ENCODE measurements around the gene P4HA3. TPM values are rescaled to one million over a fixed set of nuclear protein-coding genes. Genes with fewer than 3 reads are reported as not detected.
A peak's percentile ranks its signal among the peaks of the same experiment; 100 is the strongest.
"Not testable (repeated sequence)": the region's sequence is repeated elsewhere in the genome, so short reads cannot be mapped to it uniquely, and the experiment has no call there.

The P4HA3 gene
- total RNA-seq = not detected

DNA sequence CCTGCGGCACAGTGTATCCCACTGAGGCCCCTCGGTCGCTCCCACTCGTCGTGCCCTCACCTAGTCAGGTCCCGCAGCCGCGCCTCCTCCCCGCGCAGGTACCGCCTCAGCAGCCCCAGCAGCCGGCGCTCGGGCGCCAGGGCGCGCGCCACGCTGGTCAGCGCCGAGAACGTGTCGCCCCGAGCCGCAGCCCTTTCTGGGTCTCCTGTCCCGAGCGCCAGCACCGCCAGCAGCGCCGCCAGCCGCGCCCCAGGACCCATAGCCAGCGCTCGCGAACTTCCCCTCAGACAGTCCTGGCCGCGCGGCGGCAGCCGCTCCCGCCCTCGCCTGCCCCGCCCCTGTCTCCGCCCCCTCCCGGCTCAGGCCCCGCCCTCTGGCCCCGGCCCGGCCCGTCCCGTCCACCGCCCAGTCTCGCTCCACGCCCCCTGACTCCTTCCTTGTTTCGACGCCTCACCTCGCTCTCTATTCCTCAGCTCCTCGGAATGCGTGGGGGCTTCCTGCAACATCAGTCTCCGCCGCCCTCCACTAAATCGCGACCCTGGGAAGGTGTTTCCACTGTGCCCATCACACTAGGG lies at the start of gene P4HA3:
Gene P4HA3 (minus strand): TSS at position 289 of the 575 bp plus-strand sequence. CDS start 29 bp downstream, at position 260.
- DNase-seq (ENCODE audit: low spot score in 2 of 2) = peak in 1 of 2 donors; percentile 62
- peaks cover 0 to 1% of the 10 kb centered on the region in 2 donors for H3K36me3 Mint-ChIP-seq
- peak; percentile 93 to 97 for ATAC-seq
- H3K9me3 Mint-ChIP-seq = peaks cover under 1 to 3% of the 10 kb centered on the region in 2 donors
- no peak within 1 kb of the TSS for H3K27ac Mint-ChIP-seq

DNA sequence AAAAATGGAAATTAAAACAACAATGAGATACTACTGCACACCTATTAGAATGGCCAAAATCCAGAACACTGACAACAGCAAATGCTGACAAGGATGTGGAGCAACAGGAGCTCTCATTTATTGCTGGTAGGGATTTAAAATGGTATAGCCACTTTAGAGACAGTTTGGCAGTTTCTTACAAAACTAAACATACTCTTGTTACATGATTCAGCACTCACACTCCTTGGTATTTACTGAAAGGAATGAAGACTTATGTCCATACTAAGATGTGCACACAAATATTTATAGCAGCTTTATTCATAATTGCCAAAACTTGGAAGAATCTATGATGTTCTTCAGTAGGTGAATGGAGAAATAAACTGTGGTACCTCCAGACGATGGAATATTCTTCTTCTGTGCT lies 46.0 kb upstream of the P4HA3 start:
- Mint-ChIP-seq H3K27ac (no peak overlapping the region), H3K9me3 (no peaks in the 10 kb centered on the region), H3K36me3 (peaks cover 25 to 30% of the 10 kb centered on the region in 2 donors)
- ATAC-seq (no peak), DNase-seq (ENCODE audit: low spot score in 2 of 2) (no peak)

DNA sequence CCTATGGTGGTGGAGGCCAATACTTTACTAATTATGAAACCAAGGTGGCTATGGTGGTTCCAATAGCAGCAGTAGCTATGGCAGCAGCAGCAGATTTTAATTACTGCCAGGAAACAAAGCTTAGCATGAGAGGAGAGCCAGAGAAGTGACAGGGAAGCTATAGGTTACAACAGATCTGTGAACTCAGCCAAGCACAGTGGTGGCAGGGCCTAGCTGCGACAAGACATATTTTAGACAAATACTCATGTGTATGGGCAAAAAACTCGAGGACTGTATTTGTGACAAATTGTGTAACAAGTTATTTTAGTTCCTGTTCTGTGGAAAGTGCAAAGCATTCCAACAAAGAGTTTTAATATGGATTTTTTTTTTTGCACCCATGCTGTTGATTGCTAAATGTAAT lies 44.2 kb upstream of the P4HA3 start:
- Mint-ChIP-seq H3K27ac (peak overlapping the region in 1 of 2 donors; percentile 36), H3K9me3 (no peaks in the 10 kb centered on the region), H3K36me3 (peaks cover 13 to 16% of the 10 kb centered on the region in 2 donors)
- ATAC-seq = no peak
- DNase-seq (ENCODE audit: low spot score in 2 of 2) = no peak

DNA sequence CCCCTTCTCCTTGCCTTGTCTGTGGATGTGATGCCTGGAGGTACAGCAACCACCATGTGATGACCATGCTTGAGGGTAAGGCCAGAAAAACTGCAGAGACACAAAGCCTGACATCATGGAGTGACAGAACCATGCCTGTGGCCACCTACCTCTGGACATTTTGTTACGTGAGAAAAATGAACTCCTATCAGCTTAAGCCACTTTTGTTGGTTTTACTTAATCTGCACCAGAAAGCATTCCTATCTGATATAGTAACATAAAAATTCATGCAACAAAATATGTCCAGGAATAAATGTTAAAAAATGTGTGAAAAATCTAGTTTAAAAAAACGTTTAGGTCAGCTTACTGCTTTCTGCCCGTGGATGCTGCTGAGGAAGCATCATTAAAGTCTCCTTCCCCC lies 42.6 kb upstream of the P4HA3 start:
- DNase-seq (ENCODE audit: low spot score in 2 of 2) = no peak
- no peak for ATAC-seq
- Mint-ChIP-seq H3K36me3 (peaks cover 9 to 11% of the 10 kb centered on the region in 2 donors), H3K27ac (peak overlapping the region in 1 of 2 donors; percentile 58), H3K9me3 (no peaks in the 10 kb centered on the region)

DNA sequence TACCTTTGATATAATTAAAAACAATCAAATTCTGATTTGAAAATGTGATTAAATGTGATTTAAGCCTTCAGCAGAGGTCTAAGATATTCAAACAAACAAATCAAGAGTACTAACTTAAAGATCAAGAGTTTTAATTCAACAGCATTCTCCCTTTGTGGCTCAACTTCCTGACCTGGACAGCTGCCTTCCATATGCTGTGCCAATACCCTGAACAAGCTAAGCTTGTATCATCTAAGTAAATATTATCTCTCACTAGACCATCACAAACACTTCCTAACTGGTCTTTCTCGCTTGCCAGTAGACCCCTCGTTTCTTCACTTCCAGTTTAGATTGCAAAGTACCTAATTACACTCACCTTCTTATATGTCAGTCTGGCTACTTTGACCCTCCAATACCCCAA lies 35.9 kb upstream of the P4HA3 start:
- Mint-ChIP-seq H3K36me3 (no peaks in the 10 kb centered on the region), H3K9me3 (no peaks in the 10 kb centered on the region), H3K27ac (no peak overlapping the region)
- no peak for DNase-seq (ENCODE audit: low spot score in 2 of 2)
- no peak for ATAC-seq

DNA sequence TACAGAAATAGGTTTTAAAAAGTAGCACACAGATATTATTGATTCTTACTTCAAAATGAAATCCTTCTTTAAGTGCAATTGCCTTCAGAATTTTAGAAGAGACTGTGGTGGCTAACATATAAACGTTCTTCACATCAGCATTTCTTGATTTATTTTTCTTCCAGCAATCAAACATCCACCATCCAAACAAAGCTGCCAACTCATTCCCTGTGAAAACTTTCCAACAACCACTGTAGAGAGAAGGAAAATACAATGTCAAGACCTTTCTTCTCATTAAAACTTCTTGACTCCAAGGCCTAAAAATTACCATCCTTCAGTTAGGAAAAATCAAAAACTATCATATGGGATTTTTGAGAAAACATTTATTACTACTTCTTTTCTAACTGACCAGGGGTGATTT lies 34.0 kb upstream of the P4HA3 start:
- no peak for ATAC-seq
- H3K9me3 Mint-ChIP-seq = no peaks in the 10 kb centered on the region
- no peak for DNase-seq (ENCODE audit: low spot score in 2 of 2)
- peaks cover 0 to 8% of the 10 kb centered on the region in 2 donors for H3K36me3 Mint-ChIP-seq
- H3K27ac Mint-ChIP-seq = no peak overlapping the region

DNA sequence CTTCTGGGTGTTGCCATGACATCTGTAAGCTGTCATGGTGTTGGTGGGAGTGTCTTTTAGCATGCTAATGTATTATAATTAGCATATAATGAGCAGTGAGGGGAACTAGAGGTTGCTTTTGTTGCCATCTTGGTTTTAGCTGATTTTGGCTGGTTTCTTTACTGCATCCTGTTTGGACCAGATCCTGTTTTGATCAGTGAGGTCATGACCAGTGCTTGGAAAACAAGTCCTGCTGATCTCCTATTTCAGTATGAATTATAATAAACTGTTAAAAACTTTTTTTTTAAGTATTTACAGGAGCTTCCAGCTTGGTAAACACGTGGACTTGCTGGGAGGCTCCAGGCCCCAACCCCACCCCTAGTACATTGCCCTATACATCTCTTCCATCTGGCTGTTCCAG lies 30.5 kb upstream of the P4HA3 start:
- H3K27ac Mint-ChIP-seq = no peak overlapping the region
- peaks cover 0 to 8% of the 10 kb centered on the region in 2 donors for H3K36me3 Mint-ChIP-seq
- DNase-seq (ENCODE audit: low spot score in 2 of 2) = no peak
- no peaks in the 10 kb centered on the region for H3K9me3 Mint-ChIP-seq
- no peak for ATAC-seq

DNA sequence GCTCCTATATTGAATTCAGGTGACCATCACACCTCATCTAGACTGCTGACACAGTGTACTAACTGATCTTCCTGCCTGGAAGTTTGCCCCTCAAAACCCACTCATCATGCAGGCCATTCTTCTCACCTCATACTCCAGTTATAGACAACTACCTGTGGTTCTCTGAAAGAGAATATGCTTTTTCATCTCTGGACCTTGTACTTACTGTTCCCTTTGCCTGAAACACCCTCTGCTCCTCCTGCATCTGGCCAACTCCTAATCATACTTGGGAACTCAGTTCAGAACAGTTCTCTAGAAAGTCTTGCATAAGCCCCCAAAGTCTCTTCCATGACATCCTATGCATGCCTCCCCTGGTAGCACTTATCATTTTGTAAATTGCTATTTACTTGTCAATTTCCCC lies 28.2 kb upstream of the P4HA3 start:
- peaks cover 0 to 8% of the 10 kb centered on the region in 2 donors for H3K36me3 Mint-ChIP-seq
- H3K9me3 Mint-ChIP-seq = no peaks in the 10 kb centered on the region
- no peak for ATAC-seq
- no peak for DNase-seq (ENCODE audit: low spot score in 2 of 2)
- no peak overlapping the region for H3K27ac Mint-ChIP-seq

DNA sequence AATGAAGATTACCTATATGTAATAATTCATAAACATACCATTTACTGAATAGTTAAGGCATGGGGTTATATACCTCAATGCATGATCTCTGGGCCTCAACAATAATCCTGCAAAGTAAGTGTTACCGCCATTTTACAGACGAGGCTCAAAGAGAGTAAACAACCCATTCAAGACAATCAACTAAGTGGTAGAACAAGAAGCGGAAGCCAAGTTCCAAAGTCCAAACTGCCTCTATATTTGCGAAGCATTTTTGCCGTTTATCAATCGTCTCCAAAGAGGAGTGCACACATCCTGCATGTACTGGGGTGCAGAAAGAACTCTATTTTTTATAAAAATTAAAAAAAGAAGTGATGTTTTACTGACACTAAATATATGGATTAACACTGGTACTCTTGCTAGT lies 27.5 kb upstream of the P4HA3 start:
- H3K27ac Mint-ChIP-seq = no peak overlapping the region
- no peak for ATAC-seq
- no peaks in the 10 kb centered on the region for H3K9me3 Mint-ChIP-seq
- H3K36me3 Mint-ChIP-seq = peaks cover 0 to 8% of the 10 kb centered on the region in 2 donors
- DNase-seq (ENCODE audit: low spot score in 2 of 2) = no peak

DNA sequence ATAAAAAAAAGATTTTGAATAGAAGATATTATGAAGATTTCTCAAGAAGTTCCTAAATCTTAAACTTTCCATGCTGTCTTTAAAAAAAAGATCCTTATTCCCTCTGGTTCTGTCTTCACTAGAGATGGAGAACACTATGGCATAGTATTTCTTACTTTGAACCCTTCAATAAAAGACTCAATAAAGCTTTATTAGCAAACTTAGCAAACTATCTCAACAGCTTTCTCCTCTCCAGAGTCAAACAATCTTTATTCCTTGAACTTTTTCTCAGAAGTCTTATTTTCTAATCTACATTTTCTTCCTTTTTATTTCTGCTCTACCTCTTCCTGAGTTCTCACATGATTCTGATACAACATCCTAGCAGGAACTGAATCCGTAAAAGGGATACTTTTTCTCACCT lies 21.8 kb upstream of the P4HA3 start:
- Mint-ChIP-seq H3K27ac (no peak overlapping the region), H3K36me3 (no peaks in the 10 kb centered on the region), H3K9me3 (no peaks in the 10 kb centered on the region)
- no peak for DNase-seq (ENCODE audit: low spot score in 2 of 2)
- no peak for ATAC-seq

DNA sequence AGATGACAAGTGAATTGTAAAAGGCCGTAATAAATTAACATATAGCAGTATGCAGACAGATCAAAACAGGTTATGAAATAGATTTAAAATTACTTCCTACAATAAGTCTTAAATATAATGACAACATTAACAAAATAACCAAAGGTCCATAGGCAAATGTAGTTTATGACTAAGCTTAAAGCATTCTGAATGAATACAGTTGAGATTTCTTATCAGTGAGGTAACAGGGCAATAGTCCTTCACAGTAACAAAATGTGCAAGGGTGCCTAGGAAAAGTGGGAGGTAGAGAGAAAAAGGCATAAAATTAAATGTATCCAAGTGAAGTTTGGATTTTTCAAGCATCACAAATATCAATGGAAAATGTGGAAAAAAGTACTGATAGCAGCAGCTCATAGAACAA lies 20.9 kb upstream of the P4HA3 start:
- DNase-seq (ENCODE audit: low spot score in 2 of 2) (no peak), ATAC-seq (no peak)
- Mint-ChIP-seq H3K27ac (no peak overlapping the region), H3K9me3 (no peaks in the 10 kb centered on the region), H3K36me3 (no peaks in the 10 kb centered on the region)

DNA sequence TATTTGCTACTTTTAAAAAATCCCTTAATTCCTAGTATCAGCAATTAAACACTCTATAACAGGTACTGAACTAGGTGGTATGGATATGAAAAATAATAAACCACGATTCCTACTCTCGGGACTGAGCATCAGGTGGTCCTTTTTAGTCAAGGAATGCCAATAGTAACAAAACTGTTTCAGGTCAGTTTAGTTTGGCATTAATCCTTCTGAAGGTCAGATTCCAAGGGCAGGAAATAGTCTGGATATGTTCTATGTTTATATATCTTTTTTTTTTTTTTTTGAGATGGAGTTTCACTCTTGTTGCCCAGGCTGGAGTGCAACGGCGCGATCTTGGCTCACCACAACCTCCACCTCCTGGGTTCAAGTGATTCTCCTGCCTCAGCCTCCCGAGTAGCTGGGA lies 19.6 kb upstream of the P4HA3 start:
- H3K27ac Mint-ChIP-seq; DNase-seq (ENCODE audit: low spot score in 2 of 2); H3K9me3 Mint-ChIP-seq; ATAC-seq; H3K36me3 Mint-ChIP-seq: not testable (repeated sequence)

DNA sequence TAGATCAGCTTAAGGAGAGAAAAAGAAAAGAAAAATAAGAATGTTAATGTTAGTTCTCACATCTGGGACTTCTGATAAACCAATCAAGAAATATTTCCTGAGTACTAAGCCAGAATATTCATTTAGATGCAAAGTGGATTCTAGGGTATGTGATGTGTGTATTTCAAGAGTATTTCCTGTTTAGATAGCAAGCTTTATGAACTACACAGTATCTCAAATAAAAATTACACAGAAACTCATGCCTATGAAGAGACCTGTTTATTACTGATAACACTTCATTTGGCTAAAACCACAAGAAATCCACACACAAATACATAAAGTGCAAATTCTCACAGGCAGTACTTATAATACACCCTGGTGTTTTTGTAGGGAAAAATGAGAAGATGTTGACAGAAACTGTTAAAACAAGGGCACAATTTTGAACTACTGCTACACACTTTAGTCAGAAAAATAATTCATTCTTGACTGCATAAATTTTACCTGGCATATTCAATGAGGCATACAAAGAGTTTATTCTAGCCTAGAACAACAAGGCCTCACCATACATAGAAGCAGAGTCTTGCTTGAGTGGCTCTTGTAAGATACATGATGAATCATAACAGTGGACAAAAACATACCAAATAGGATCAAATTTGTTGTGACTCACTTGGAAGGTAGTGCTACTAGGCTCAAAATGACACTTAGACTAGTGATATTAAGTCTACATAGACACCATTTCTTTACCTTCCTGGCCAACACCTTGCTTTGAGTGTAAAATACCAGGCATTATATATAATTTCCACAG lies 18.8 kb upstream of the P4HA3 start:
- ATAC-seq (peak; percentile 22 to 69), DNase-seq (ENCODE audit: low spot score in 2 of 2) (no peak)
- no peak overlapping the region for H3K27ac Mint-ChIP-seq
- no peaks in the 10 kb centered on the region for H3K36me3 Mint-ChIP-seq
- H3K9me3 Mint-ChIP-seq = no peaks in the 10 kb centered on the region

DNA sequence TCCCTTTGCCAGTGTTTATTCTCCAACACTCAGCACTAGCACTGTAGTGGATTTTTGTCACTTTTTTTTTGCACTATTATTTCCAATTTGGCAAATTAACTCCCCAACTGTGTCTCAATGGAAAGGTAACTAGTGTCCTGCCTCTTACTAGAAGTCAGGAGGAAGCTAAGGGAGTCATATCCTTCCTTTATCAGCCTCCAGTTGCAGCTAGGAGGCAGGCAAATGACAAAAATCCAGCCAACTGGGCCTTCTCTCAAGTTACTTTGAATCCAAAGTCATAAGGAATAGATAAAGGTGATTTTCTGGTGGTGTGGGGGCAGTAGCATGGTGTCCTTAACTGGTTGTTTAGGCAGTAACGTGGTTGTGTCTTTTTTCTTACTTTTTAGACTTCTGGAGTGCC lies 15.6 kb upstream of the P4HA3 start:
- no peak for ATAC-seq
- DNase-seq (ENCODE audit: low spot score in 2 of 2) = no peak
- Mint-ChIP-seq H3K36me3 (no peaks in the 10 kb centered on the region), H3K27ac (no peak overlapping the region), H3K9me3 (no peaks in the 10 kb centered on the region)

DNA sequence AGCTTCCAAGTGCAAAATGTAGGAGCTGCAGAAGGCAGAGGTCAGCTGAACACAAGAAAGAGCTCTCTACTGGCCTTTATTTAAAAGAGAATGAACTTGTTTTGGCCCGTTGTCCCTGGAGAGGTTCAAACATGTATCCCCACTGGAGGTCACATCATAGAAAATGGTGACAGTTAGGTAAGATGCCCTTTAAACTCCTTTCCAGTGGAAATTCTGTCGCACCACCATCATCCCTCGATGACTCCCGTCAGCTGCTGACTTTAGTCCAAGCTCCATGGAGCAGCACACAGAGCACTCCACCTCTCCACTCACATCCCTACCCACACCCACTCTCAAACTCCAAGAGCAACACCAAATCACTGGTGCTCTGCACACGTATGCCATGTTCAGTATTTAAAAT lies 15.2 kb upstream of the P4HA3 start:
- DNase-seq (ENCODE audit: low spot score in 2 of 2) (no peak), ATAC-seq (no peak)
- no peaks in the 10 kb centered on the region for H3K9me3 Mint-ChIP-seq
- H3K27ac Mint-ChIP-seq = no peak overlapping the region
- H3K36me3 Mint-ChIP-seq = no peaks in the 10 kb centered on the region

DNA sequence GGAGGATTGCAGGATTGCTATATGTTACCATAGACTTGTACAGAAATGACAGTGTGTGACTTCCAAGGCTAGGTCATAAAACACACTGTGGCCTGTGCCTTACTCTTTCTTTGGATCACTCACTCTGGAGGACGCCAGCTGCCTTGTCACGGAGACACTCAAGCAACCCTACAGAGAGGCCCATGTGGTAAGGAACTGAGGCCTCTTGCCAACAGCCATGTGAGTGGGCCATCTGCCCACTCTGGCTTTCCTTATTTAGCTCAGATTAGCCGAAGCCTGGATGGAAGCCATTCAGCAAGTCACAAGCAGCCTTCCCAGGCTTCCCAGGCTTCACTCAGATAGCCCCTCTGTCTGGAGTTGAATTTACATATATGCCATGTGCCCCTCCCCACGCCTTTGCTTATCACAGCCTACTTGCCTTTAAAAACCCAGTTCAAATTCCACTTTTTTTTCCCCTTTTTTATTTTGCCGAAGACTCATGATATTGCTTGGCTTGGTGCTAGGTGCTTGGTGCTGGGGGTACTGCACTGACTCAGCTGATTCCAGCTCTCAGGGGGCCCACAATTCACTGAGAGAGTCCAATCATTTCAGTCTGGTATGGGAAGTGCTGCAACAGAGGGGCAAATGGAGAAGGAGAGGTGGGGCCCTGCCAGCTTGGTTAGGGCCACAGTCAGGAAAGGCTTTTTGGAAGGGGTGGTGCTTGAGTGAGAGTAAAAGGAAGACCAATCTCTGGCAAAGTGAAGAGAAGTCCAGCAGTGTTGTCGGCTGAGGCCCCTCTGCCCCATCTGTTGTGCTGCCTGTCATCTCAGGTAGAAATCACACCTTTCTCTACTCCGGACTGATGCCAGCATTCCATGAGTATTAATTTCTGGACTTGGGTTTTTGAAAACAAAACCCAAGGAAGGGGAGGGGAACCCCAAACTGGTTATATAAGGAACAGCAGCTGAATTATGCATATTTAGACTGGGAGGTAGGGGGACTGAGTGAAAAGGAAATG lies 14.5 kb upstream of the P4HA3 start:
- ATAC-seq = no peak
- no peak for DNase-seq (ENCODE audit: low spot score in 2 of 2)
- Mint-ChIP-seq H3K27ac (peak overlapping the region in 1 of 2 donors; percentile 7), H3K9me3 (no peaks in the 10 kb centered on the region), H3K36me3 (no peaks in the 10 kb centered on the region)

DNA sequence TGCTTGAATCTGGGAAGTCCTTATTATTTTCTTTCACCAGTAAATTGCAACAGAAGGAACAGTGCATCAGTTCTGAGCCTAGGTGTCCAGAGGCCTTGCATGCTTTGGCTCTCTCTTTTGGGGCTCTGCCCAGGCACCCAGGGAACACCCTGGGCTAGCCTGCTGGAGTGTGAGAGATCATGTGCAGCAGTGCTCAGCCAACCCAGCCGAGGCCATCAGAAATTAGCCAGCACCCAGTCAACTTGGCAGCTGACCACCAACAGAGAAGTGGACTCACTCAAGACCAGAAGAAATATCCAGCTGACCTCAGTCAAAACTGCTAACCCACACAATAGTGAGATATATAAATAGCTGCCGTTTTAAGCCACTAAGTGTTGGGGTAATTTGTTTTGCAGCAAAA lies 11.2 kb upstream of the P4HA3 start:
- ATAC-seq (no peak), DNase-seq (ENCODE audit: low spot score in 2 of 2) (no peak)
- H3K36me3 Mint-ChIP-seq = peaks cover 5 to 8% of the 10 kb centered on the region in 2 donors
- peaks cover 4% of the 10 kb centered on the region in 2 donors for H3K9me3 Mint-ChIP-seq
- no peak overlapping the region for H3K27ac Mint-ChIP-seq

Data from activated naive CD4-positive, alpha-beta T cell treated with anti-CD3 and anti-CD28 coated beads, Interleukin-2, amount 50 U/mL, for 72 hours (primary cell).